ENCODE measurements around the gene IFIT1B.
"Not testable (repeated sequence)": the region's sequence is repeated elsewhere in the genome, so short reads cannot be mapped to it uniquely, and the experiment has no call there.

The IFIT1B gene

DNA sequence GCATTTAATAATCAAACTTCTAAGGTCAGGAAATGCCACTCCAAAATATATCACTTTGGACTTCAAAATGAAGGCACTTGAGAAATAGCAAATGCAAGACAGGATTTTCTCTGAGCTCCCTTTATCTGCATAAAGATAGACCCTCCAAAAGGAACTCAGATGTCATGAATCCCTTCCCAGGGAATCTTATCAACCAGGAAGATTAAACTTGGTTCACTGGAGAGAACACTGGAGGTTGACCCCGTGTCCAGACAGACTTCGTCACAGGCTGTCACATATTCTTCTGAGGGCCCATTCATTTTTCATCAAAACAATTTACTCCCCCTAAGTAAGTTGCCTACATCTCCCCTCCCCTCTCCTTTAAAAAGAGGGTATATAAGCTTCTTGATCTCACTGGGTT is 28.9 kb upstream of the IFIT1B start:
- DNase-seq (ENCODE audit: low spot score): no peak

DNA sequence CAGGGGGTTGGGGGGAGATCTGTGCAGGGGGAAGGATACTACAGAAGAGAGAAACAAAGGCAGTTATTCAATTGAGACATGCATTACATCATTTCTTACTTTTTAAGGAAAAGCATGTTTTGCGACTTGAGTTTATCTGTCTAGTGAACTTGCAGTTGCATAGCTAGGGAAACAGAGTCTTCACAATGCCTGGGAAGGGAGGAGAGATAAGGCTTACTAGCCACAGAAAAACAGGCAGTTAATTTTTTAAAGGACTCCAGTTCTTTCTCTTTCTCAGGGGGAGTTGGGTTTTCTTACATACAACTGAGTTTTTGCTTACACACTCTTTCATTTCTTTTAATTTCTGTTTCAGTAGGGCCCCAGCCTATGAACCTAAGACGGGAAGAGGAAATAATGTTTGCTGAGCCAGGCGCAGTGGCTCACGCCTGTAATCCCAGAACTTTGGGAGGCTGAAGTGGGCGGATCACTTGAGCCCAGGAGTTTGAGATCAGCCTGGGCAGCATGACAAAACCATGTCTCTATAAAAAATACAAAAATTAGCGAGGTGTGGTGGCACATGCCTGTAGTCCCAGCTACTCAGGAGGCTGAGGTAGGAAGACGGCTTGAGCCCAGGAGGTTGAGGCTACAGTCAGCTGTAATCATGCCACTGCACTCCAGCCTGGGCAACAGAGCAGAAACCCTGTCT is 27.1 kb upstream of the IFIT1B start:
- not testable (repeated sequence) for DNase-seq (ENCODE audit: low spot score)

DNA sequence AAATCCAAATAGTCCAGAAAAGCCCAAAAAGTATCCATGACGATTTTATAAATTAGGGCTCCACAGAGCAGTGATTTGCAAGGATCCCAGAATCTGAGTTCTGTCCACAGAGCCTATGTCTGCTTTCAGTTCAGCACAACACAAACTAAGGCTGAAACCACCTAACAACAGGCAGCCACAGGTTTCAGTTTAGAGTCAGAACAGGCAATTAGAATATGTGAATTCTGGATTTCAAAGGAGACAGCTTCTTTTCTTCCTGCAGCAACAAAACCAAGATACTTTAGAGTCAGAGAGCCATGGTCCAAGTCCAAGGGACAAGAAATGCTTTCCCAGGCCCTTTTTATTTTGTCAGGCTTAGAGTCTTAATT is 26.5 kb upstream of the IFIT1B start:
- DNase-seq (ENCODE audit: low spot score): no peak

DNA sequence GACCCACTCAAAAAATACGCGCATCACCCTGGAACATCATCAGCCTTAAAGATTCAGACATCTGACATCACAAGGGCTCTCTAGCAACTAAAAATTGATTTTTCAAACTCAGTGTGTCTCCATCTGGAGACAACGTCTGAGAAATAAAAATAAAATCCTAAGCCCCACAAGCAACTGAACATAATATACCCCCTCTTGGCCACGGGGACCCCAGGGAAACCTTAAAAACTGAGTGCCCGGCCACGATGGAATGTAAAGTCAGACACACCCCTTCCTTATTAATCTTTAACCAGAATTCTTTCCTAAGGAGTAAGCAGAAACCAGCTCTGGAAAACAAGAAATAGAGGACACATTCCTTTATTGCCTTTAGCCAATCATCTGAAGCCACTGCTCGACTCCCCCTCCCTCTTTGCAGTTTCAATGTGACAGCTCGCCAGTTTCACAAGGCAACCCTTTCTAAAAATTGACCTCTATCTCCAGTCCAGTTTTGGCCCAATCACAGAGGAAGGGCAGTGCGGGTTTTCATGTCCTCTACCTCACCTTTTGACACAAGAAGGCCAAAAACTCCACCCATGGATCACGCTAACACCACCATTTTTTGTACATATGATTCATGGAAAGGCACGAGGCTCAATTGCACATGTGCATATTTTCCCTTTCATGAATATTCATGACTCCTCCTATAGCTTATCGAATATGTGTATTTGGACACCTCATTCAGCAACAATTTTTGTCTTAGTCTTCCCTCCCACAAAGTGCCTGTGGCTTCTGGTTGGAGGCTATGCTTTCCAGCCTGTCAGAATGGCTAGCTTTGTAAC is 25.9 kb upstream of the IFIT1B start:
- DNase-seq (ENCODE audit: low spot score): peak; percentile 84

DNA sequence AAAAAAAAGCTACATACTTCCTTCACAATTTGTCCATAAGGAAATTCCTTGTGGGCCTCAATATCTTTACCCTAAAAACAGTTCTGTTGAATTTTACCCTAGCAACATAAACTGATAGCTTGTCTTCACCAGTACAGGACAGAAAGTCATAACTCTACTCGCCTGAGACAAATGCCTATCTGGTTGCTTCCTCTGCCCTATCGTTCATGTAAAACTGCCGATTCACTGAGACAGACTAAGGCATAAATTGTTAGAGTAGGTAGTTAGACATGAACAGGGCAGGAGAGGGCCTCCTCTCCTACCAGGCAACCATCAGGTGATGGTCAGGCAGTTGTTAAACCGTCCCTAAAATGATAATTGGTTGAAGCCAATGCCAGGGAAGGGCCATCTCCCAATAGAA is 25.1 kb upstream of the IFIT1B start:
- DNase-seq (ENCODE audit: low spot score): no peak

DNA sequence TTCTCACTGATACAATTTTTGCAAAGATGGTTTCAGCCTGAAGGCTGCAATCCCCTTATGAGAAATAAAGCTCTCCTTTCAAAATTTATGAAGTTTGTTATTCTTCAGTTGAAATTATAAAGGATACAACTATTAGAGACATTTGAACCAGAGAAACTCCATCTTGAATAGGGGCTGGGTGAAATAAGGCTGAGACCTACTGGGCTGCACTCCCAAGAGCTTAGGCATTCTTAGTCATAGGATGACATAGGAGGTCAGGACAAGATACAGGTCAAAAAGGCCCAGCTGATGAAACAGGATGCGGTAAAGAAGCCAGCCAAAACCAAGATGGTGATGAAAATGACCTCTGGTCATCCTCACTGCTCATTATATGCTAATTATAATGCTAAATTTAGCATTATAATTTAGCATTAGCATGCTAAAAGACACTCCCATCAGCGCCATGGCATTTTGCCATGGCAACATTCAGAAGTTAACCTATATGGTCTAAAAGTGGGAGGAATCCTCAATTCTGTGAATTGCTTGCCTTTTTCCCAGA is 22.4 kb upstream of the IFIT1B start:
- no peak for DNase-seq (ENCODE audit: low spot score)

DNA sequence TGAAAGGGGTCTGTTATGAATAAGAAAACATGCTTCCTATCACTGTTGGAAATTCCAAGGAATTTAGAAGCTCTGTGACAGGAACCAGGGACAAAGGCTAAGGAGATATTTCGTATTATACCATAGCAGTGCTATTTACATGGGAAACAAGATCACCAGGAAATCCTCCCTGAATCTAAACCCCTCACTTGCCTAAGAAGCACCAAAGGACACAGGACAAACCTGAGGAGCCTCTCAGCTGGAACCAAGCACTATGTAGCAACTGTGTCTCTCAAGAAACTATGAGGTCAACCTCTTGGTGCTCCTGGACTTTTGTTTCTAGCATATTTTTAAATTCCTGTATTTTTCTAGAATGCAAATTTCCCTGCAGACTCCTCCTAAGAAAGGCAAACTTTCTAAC is 20.8 kb upstream of the IFIT1B start:
- DNase-seq (ENCODE audit: low spot score): no peak

DNA sequence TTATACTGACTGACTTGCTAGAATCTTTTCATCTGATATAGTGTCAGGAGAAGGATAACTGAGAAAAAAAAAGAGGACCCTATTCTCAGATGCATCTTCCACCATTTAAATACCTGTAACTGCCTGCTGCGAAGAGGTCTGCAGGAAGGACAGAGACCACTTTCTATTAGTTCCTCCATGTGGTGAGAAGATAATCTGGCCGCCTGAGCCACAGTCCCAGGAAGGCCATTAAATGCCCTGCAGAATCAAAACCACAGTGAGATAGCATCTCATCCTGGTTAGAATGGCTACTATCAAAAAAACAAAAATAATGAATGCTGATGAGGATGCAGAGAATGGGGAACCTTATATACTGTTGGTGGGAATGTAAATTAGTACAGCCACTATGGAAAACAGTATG is 19.9 kb upstream of the IFIT1B start:
- DNase-seq (ENCODE audit: low spot score): no peak

DNA sequence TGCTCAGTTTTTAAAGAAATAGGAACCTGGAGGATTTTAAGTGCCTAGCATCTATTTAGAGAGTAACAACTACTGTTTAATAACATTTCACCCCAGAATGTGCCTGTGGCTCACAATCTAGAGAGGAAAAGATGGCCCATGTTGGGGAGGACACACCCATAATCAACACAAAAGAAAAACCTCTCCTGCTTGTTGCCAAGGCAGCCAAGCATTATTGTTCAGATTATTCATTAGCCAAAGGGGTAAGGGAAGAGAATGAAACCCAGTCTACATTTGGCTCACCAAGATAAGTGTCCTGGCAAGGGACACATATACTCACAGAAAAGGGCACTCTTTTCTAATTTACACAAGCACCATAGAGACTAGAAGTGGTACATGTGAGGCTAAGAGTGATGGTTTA is 17.7 kb upstream of the IFIT1B start:
- DNase-seq (ENCODE audit: low spot score): no peak

DNA sequence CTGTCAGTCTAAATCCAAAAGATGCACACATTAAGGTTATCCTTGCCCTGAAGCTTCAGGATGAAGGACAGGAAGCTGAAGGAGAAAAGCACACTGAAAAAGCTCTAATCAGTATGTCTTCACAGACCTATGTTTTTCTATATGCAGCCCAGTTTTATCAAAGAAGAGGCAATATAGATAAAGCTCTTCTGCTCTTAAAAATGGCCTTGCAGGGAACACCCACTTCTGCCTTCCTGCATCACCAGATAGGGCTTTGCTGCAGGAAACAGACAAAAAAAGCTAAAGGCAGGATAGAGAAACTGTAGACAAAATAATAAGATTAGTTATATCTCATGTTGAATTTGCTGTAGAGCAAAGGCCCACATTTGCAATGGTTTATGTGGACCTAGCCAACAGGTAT is 14.9 kb upstream of the IFIT1B start:
- no peak for DNase-seq (ENCODE audit: low spot score)

DNA sequence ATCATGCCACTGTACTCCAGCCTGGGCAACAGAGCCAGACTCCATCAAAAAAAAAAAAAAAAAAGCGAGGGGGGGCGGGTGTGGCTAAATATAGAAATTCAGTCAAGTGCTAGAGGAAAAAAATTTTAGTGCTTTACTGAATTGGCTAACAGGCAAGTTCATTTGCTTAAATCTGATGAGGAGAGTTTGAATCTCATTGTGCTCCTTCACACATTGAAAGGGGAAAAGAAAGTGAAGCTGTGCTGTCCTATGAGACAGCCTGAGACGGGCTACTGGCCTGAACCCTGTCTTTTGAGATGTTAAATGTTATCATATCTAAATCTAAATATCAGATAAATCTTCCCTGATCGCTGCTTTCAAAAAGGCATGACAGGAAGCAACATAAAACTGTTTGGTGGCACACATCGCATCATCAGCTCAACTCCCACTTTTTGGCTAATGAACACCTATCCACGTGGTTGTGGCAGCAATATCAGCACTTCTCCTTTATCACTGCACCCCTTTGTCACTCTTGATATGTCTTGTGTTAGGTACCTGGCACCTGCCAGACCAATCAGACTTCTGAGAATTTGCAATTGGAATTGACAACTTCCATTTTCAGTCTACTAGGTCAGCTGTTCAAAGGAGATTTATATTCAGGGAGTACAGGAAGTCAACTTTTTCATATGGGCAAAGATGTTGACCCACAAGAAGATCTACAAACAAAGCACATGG is 14.0 kb upstream of the IFIT1B start:
- no peak for DNase-seq (ENCODE audit: low spot score)

DNA sequence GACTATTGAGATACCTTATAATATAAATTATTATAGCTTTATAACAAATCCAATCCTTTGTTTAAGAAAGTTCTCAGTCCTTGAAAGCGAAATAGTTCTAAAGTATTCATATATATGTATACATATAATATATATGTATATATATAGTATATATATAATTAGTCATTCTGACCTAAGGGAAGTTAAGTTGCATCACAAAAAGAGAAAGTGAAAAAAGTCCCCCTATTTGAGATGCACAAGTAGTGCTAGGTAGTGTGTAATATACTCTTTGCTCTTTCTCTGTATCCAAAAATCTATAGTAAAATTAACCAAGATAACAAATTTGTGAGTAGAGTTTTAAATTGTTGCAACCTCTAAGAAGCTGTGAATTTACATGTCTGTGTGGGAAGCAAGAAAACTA is 13.3 kb upstream of the IFIT1B start:
- DNase-seq (ENCODE audit: low spot score): no peak

DNA sequence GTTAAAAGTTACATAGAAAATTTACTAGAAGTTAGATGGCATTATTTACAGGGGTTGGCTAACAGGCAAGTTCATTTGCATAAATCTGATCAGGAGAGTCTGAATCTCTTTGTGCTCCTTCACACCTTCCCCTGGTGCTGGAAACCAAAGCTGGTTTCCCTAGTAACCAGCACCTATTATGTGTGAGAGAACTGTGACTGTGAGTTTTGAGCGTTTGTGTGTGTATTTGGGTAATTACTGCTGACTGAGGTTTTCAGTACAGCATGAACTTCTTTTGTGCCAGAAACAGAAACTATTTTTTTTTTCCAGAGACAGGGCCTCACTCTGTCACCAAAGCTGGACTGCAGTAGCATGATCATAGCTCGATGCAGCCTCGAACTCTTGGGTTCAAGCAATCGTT is 10.3 kb upstream of the IFIT1B start:
- peak; percentile 4 for DNase-seq (ENCODE audit: low spot score)

DNA sequence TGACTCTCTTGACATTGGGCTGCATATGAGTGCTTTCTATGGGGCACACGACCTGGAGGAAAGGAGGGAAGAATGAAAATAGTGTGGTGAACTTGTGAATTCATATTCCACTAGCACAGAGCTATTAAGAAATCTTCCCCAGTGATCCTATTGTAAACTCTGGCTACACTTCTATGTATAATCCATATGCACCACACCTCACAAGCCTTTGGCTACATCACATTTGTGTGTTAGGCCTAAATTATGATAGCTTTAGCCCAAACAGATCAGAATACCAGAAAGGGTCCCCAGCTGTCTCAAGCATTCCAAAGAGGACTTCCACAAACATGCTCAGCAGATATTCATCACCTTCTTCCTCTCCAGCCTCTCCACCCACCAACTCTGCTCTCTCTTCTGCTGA is 9.7 kb upstream of the IFIT1B start:
- DNase-seq (ENCODE audit: low spot score): no peak

DNA sequence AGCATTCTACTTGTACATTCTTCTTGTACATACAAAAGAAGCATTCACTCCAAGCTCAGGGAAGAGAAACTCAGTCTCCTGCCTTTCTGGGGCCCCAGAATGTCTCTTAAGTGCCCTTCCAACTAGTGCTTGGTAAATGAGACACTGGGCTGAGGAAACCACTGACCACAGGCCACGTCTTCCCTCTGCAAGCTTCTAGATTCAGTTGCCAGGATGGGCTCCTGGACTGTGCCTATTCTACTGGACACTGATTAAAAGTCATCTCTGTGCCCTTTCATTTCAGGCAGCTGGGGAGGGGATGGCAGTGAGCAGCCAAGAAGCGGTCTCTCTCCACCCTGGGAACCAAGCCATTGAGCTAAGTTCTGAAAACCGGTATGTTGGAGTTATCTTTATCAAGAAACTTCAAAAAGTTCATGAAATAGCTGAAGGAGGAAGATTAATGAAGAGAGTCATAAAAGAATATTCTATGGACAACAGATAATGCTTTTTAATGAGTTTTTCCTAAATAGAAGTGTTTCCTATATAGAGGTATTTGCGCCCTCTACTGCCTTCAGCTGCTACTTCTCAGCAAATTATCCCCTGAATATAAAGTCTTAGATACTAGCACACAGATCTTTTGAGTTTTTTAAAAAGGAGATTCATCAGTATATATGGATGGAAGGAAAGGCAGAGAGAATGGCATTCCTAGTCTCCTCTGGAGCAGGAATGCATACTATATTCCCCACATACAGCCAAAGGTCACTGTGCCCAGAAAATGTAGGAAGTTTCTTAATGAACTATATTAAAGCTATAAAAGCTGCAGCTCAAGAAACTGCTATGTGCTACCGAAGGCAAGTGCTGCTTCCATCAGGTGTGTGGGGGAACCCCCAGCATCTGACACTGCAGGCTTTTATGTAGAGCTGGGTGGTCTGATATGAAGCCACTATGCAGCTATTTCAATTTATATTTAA is 8.4 kb upstream of the IFIT1B start:
- peak; percentile 55 for DNase-seq (ENCODE audit: low spot score)

DNA sequence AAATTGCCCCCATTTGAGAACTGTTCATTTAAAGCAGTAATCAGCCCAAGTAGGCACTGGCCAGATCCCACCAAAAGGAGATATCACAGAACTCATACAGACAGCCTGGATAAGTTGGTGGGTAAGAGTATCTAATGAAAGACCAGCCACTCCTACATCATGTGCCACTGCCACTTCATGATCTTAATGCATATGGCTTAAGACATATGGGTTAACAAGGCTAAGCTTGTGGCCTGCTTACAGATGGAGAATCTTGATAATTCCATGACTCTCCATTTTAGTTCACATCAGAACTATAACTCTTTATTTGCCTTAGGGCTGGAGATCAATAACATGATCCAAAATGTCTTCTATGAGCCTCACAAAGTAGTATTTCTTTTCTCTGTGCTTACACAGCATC is 6.8 kb upstream of the IFIT1B start:
- DNase-seq (ENCODE audit: low spot score): no peak

DNA sequence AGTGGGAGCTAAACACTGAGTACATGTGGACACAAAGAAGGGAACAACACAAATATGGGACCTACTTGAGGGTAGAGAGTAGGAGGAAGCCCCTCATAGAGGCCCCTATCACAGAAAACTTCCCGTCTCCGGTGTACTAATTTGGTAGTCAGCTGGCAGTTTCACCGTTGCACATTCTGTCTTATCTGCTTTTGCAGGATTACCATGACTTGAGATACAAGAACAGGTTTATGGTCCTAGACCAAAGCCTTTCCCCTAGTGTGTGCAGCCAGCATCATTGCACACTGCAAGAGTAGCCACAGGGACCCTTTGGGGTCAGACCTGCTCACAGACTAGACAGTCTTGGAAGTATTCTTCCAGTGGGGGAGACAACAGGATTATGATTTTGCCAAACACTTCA is 5.9 kb upstream of the IFIT1B start:
- no peak for DNase-seq (ENCODE audit: low spot score)

DNA sequence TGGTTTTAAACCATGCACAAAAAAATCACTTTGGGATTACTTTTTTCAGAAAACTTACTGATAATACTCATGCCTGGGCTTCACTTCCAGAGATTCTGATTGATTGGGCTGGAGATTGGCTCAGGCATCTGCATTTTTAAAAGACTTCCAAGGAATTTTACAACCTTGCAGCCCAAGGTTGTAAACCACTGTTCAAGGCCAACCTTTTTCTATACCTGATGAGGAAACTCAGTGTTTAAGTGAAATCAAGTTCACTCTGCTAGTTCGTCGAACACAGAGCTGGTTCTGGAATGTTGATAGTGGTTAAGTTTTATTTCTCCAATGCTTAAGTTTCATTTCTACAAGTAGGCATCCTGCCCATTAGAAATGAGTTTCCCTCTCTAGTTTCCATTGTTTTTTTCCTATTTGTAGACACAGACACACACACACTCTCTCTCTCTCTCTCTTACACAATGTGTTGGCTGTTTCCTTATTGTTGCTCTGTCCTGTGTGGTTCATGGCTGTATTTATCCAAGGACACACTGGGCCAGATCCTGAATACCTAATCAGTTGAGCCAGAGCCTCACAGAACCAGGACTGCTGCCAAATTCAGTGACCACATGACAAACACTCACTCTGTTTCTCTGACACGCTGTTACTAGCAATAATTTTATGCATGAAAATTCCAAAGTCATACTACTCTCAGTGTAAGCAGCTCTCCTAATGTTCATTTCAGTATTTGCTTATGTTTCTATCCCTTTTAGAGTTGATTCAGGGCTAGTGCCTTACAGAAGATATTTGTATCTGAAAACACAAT is 3.7 kb upstream of the IFIT1B start:
- DNase-seq (ENCODE audit: low spot score): peak; percentile 92

DNA sequence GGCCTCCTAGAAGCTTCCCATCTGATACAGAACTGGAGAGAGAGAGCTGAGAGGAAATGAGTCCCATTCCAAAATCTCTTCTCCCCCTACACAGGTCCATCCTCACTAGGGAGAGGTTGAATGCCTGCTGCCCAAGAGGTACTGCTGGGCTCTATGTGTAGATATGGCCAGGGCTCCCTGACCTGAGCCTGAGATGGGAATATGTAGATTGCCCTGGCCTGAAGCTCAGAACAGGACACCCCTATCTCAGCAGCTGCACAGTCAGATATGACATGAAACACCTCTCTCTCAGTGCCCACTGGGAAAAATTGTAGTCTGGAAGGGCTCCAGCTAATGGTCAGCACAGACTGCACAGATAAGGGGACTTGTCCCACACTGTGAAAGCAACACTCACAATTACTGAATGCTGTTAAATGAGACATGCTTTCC is 3.1 kb upstream of the IFIT1B start:
- no peak for DNase-seq (ENCODE audit: low spot score)

DNA sequence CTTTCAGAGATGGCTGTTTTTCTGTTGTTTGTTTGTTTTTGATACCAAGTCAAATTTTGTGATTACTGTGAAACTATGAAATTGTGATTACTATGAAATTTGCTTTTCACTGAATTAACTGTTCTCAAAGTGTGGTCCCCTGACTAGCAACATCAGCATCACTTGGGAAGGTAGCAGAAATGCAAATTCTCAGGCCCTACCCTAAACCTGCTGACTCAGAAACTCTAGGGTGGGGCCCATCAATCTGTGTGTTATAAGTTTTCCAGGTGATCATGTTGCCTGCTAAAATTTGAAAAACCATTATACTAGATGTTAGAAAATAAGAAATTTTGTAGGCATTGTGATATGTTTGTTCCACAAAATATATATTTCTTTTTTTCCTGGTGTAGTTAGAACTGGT is 1.2 kb downstream of the IFIT1B start:
- DNase-seq (ENCODE audit: low spot score): no peak

DNA sequence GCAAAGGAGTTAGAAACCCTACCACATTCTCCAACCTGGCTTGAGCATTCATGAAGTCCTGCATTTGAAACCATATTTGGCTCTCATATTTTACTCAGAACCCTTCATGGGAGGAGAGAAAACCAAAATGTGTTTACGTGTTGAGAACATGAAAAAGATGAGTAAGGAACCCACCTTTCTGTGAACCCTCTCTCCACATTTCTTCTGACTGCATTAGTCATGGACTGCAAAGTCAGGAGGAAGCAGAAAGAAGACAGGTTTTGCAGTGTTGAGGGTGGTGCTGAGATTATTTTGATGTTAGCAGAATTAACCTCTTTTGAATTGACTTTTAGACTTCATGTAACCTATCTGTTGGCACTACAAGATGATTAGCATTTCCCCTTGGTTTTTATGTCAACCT is 4.9 kb downstream of the IFIT1B start:
- DNase-seq (ENCODE audit: low spot score): no peak

All from AG08395 (cell line).